Measurements from ENCODE around the gene PBX1. TPM values are rescaled to one million over a fixed set of nuclear protein-coding genes. Genes with fewer than 3 reads are reported as not detected.

The PBX1 gene
- polyA plus RNA-seq, 3 donors = 0.07 TPM; not detected in 2

- TF ChIP-seq, protein P1, sequence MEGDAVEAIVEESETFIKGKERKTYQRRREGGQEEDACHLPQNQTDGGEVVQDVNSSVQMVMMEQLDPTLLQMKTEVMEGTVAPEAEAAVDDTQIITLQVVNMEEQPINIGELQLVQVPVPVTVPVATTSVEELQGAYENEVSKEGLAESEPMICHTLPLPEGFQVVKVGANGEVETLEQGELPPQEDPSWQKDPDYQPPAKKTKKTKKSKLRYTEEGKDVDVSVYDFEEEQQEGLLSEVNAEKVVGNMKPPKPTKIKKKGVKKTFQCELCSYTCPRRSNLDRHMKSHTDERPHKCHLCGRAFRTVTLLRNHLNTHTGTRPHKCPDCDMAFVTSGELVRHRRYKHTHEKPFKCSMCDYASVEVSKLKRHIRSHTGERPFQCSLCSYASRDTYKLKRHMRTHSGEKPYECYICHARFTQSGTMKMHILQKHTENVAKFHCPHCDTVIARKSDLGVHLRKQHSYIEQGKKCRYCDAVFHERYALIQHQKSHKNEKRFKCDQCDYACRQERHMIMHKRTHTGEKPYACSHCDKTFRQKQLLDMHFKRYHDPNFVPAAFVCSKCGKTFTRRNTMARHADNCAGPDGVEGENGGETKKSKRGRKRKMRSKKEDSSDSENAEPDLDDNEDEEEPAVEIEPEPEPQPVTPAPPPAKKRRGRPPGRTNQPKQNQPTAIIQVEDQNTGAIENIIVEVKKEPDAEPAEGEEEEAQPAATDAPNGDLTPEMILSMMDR (IDR thresholded peaks at IDR 0.05) = no peak
- Mint-ChIP-seq H3K4me3 (peak overlapping the region in 1 of 2 donors; percentile 63), H3K27me3 (ENCODE audit: low read depth in 3 of 3) (peaks cover 56 to 69% (median 57%) of the 10 kb centered on the region in 3 donors), H3K9me3 (peaks cover 3 to 13% (median 7%) of the 10 kb centered on the region in 7 donors), H3K36me3 (peaks cover 0 to 3% of the 10 kb centered on the region in 2 donors), H3K27ac (no peak overlapping the region), H3K4me1 (no peaks in the 10 kb centered on the region)
- Histone ChIP-seq H3K27me3 (ENCODE audit: control insufficient read depth in 2 of 2, insufficient read depth in 2 of 2, low read length in 2 of 2) (peaks cover 58 to 69% of the 10 kb centered on the region in 2 donors), H3K36me3 (replicated peaks in 1 of 2; ENCODE audit: control insufficient read depth in 1 of 2, insufficient read depth in 2 of 2, low read length in 2 of 2) (no peaks in the 10 kb centered on the region), H3K9me3 (replicated peaks in 1 of 2; ENCODE audit: control insufficient read depth in 1 of 2, insufficient read depth in 1 of 2, low read length in 2 of 2) (peaks cover 0 to 6% of the 10 kb centered on the region in 2 donors), H3K27ac (ENCODE audit: low read depth in 1 of 2, low read length in 2 of 2) (no peak overlapping the region), H2AFZ (ENCODE audit: insufficient read depth, low read depth, low read length, poor library complexity, severe bottlenecking) (no peak overlapping the region), H3K4me1 (ENCODE audit: control insufficient read depth in 1 of 2, insufficient read depth in 2 of 2, low read length in 2 of 2) (no peaks in the 10 kb centered on the region), H4K20me1 (ENCODE audit: insufficient read depth, low read length) (no peaks in the 10 kb centered on the region), H3K4me3 (replicated peaks in 1 of 3; ENCODE audit: low read depth in 2 of 3, low read length in 3 of 3) (no peak overlapping the region), H3K9ac (ENCODE audit: insufficient read depth, low read length, poor library complexity, severe bottlenecking) (no peak overlapping the region), H3K79me2 (ENCODE audit: insufficient read depth, low read length) (no peaks in the 10 kb centered on the region), H3K4me2 (replicated peaks; ENCODE audit: extremely low read depth, low read length, poor library complexity, severe bottlenecking) (no peak overlapping the region)
- WGBS (ENCODE audit: insufficient coverage) = 80% methylated on average over 1 of the region's 5 CpGs
- intact Hi-C loops (cut with micrococcal nuclease) = no loop called here
- no peak for DNase-seq
Measured at GRCh38 chr1:164728719-164729118, 169.7 kb downstream of the PBX1 start.

- no peak overlapping the region for H3K4me3 ChIP-seq (replicated peaks in 1 of 3; ENCODE audit: low read depth in 2 of 3, low read length in 3 of 3)
- WGBS (ENCODE audit: insufficient coverage) = 100% methylated on average over 4 of the region's 11 CpGs
- Mint-ChIP-seq H3K4me1 (no peaks in the 10 kb centered on the region), H3K27me3 (ENCODE audit: low read depth in 3 of 3) (peaks cover 32 to 49% (median 43%) of the 10 kb centered on the region in 3 donors), H3K27ac (no peak overlapping the region), H3K36me3 (no peaks in the 10 kb centered on the region), H3K9me3 (peaks cover 0 to 7% (median 0%) of the 10 kb centered on the region in 7 donors), H3K4me3 (peak overlapping the region in 1 of 2 donors; percentile 71)
- no peak overlapping the region for H2AFZ ChIP-seq (ENCODE audit: insufficient read depth, low read depth, low read length, poor library complexity, severe bottlenecking)
- no peaks in the 10 kb centered on the region for H3K79me2 ChIP-seq (ENCODE audit: insufficient read depth, low read length)
- no peaks in the 10 kb centered on the region for H4K20me1 ChIP-seq (ENCODE audit: insufficient read depth, low read length)
- H3K36me3 ChIP-seq (replicated peaks in 1 of 2; ENCODE audit: control insufficient read depth in 1 of 2, insufficient read depth in 2 of 2, low read length in 2 of 2) = no peaks in the 10 kb centered on the region
- no peak overlapping the region for H3K27ac ChIP-seq (ENCODE audit: low read depth in 1 of 2, low read length in 2 of 2)
- TF ChIP-seq, protein P1 (IDR thresholded peaks at IDR 0.05) = no peak
- no peak overlapping the region for H3K4me2 ChIP-seq (replicated peaks; ENCODE audit: extremely low read depth, low read length, poor library complexity, severe bottlenecking)
- H3K9me3 ChIP-seq (replicated peaks in 1 of 2; ENCODE audit: control insufficient read depth in 1 of 2, insufficient read depth in 1 of 2, low read length in 2 of 2) = peaks cover 0 to 6% of the 10 kb centered on the region in 2 donors
- peaks cover 32 to 43% of the 10 kb centered on the region in 2 donors for H3K27me3 ChIP-seq (ENCODE audit: control insufficient read depth in 2 of 2, insufficient read depth in 2 of 2, low read length in 2 of 2)
- H3K9ac ChIP-seq (ENCODE audit: insufficient read depth, low read length, poor library complexity, severe bottlenecking) = no peak overlapping the region
- no peaks in the 10 kb centered on the region for H3K4me1 ChIP-seq (ENCODE audit: control insufficient read depth in 1 of 2, insufficient read depth in 2 of 2, low read length in 2 of 2)
- DNase-seq = no peak
- intact Hi-C loops (cut with micrococcal nuclease) = no loop called here
Measured at GRCh38 chr1:164731161-164731876, 172.3 kb downstream of the PBX1 start.

Measured in CD14-positive monocyte (primary cell).